H1 (cell line): ENCODE data around the gene ENO2. TPM values are rescaled to one million over a fixed set of nuclear protein-coding genes. Genes with fewer than 3 reads are reported as not detected.
A peak's percentile ranks its signal among the peaks of the same experiment; 100 is the strongest.

ENCODE experiments used
- BRCA1 ChIP-seq: IDR thresholded peaks from 2 replicates; pipeline ENCODE4 v1.6.1; 2012; ENCODE audit warnings: low read depth, low read length, improper control_type of control experiment
- CBX5 ChIP-seq: fragments of 300-800, 300-1000 bp; sonication (generic); IDR thresholded peaks from 2 replicates; pipeline ENCODE4 v1.7.1; 2016; ENCODE audit warnings: antibody characterized with exemption, low read length, low read depth
- CHD7 ChIP-seq: fragments of 300-600 bp; sonication (generic); IDR thresholded peaks from 2 replicates; pipeline ENCODE4 v1.7.1; 2012; ENCODE audit warnings: low read length, moderate library complexity, mild to moderate bottlenecking, inconsistent platforms; ENCODE audit not compliant: insufficient replicate concordance
- FOSL1 ChIP-seq: IDR thresholded peaks from 2 replicates; pipeline ENCODE4 v1.6.1; 2011; ENCODE audit warnings: mild to moderate bottlenecking, low read depth, low read length, moderate library complexity; ENCODE audit not compliant: insufficient read depth
- JUND ChIP-seq: IDR thresholded peaks from 2 replicates; pipeline ENCODE4 v1.6.1; 2011; ENCODE audit warnings: mild to moderate bottlenecking, improper control_type of control experiment, low read length
- KDM4A ChIP-seq: IDR thresholded peaks from one replicate; pipeline ENCODE4 v1.7.1; 2012; ENCODE audit warnings: low read depth, mild to moderate bottlenecking, moderate library complexity, low read length, inconsistent platforms; ENCODE audit not compliant: severe bottlenecking
- POLR2A ChIP-seq, 2 experiments: IDR thresholded peaks; 1 replicate in 1 of 2; 2 replicates in 1 of 2; pipeline ENCODE4 v1.6.1; 2011; ENCODE audit warnings: low read depth in 2 of 2, low read length in 2 of 2, mild to moderate bottlenecking in 2 of 2; ENCODE audit errors: control extremely low read depth in 1 of 2
- RFX5 ChIP-seq: IDR thresholded peaks from 2 replicates; pipeline ENCODE4 v1.6.1; 2011; ENCODE audit warnings: low read depth, low read length, improper control_type of control experiment, borderline replicate concordance
- polyA plus RNA-seq, 7 experiments: library from polyadenylated mRNA; depleted of rRNA in 3 of 7; stranded (reverse) in 5 of 7; unstranded in 2 of 7; fragments of >200 nt in 5 of 7; fragments of 200-250 nt in 2 of 7; gene quantifications; 1 replicate in 5 of 7; 2 replicates in 1 of 7; 4 replicates in 1 of 7; pipeline versions ENCODE4 v1.2.1 to v1.2.3, GENCODE V29; 2011 to 2013; ENCODE audit warnings: missing spikeins in 2 of 7, mixed read lengths in 2 of 7
- total RNA-seq: library from RNA; stranded (reverse); fragmentation: NEBNext Ultra II Directional; extraction: Animal tissue kit (Norgen Biotek cat#: 25700); gene quantifications from 2 replicates; pipeline ENCODE4 v1.2.1, GENCODE V29; 2021
- TF ChIP-seq, protein P1 (sequence below): IDR thresholded peaks from 2 replicates; pipeline ENCODE4 v1.6.1; 2012; ENCODE audit warnings: low read length, inconsistent platforms

Gene ENO2
- total and polyA plus RNA-seq, 2 of the 8 experiments (the other 6 are each of a cell fraction or from before 2014, with no cell fraction given) = 92.4 to 102 TPM

GRCh38 chr12:6943722-6944380 lies 29.5 kb downstream of the ENO2 start, which contains the start of the genes C12orf57 and RNU7-1 (continued):
- peak; percentile 70 for TF ChIP-seq CHD7
- TF ChIP-seq POLR2A (IDR thresholded peaks at IDR 0.05; ENCODE audit: control extremely low read depth in 1 of 2, low read depth in 2 of 2, low read length in 2 of 2) = peak in 1 of 2 experiments; percentile 100; a peak in 2 of 3 replicates
- 0 out of 2 replicates have a peak, but pooled peaks have one; percentile 2 for TF ChIP-seq RFX5
- no peak for TF ChIP-seq FOSL1
- TF ChIP-seq KDM4A = no peak
- peak; percentile 26; the same call in 1 of the 2 replicates for TF ChIP-seq BRCA1
- TF ChIP-seq, protein P1, sequence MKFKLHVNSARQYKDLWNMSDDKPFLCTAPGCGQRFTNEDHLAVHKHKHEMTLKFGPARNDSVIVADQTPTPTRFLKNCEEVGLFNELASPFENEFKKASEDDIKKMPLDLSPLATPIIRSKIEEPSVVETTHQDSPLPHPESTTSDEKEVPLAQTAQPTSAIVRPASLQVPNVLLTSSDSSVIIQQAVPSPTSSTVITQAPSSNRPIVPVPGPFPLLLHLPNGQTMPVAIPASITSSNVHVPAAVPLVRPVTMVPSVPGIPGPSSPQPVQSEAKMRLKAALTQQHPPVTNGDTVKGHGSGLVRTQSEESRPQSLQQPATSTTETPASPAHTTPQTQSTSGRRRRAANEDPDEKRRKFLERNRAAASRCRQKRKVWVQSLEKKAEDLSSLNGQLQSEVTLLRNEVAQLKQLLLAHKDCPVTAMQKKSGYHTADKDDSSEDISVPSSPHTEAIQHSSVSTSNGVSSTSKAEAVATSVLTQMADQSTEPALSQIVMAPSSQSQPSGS = peak; percentile 99
- TF ChIP-seq JUND = peak; percentile 82
- TF ChIP-seq CBX5 = no peak
